ENCODE data around the gene TMEM94. TPM values are rescaled to one million over a fixed set of nuclear protein-coding genes. Genes with fewer than 3 reads are reported as not detected.
"Not testable (repeated sequence)": the region's sequence is repeated elsewhere in the genome, so short reads cannot be mapped to it uniquely, and the experiment has no call there.

The TMEM94 gene
- polyA plus RNA-seq (ENCODE audit: insufficient read depth in 1 of 5, insufficient read length in 5 of 5, low replicate concordance in 1 of 5) = 10 to 100 TPM; 62.5 to 96.8 (median 77.0) TPM
- long read RNA-seq, donor 1, partial matches to known transcripts = 7 of 7 reads
- long read RNA-seq, donor 1, other reads (novel, unspliced or antisense) = 0 of 7 reads
- long read RNA-seq, donor 2, full-length matches to known transcripts = 2 of 2 reads
- long read RNA-seq, donor 2, partial matches to known transcripts = 0 of 2 reads
- long read RNA-seq, donor 2, other reads (novel, unspliced or antisense) = 0 of 2 reads
- long read RNA-seq, donor 3, partial matches to known transcripts = 17 of 19 reads
- long read RNA-seq, donor 3, other reads (novel, unspliced or antisense) = 0 of 19 reads
- long read RNA-seq, donor 4, partial matches to known transcripts = 0 of 1 reads
- long read RNA-seq, donor 4, other reads (novel, unspliced or antisense) = 0 of 1 reads
- long read RNA-seq, donor 5, partial matches to known transcripts = 81 of 81 reads
- long read RNA-seq, donor 5, other reads (novel, unspliced or antisense) = 0 of 81 reads
- long read RNA-seq, donor 6, full-length matches to known transcripts = 1 of 16 reads
- long read RNA-seq, donor 6, partial matches to known transcripts = 15 of 16 reads
- long read RNA-seq, donor 6, other reads (novel, unspliced or antisense) = 0 of 16 reads
- long read RNA-seq, donor 7, partial matches to known transcripts = 29 of 30 reads
- long read RNA-seq, donor 7, other reads (novel, unspliced or antisense) = 0 of 30 reads
- long read RNA-seq, donor 8, partial matches to known transcripts = 6 of 6 reads
- long read RNA-seq, donor 8, other reads (novel, unspliced or antisense) = 0 of 6 reads

DNA sequence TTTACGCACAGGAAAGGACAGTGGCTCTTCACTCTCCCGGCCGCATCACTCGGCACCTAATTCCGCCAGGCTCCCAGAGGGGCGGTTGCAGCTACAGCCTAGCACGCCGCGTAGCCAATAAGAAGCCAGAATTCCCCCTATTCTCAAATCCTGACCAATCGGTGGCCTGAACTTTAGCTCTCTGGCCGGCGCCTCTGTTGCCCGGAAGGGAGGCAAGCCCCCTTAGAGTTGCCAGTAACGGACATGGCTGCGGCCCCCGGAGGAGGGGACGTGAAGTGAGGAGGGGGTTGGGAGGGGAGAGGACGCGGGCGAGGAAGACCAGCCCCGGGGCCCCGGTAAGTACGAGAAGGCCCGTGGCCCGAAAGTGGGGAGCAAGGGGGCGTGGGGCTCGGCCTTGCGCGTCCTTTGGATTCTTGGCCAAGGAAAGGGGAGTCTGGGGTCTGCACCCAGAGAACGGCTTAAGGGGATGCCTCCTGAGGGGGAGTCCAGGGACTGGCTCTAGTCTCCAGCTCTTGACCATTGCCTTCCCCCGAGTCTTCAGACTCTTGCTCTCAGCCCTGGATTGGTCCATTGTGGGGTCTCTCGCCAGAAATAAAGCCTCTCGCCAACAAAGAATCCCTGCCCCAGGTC, at the start of gene TMEM94:
Gene TMEM94 (plus strand): TSS at position 219 of the 630 bp plus-strand sequence. CDS start 15,271 bp downstream, outside the sequence.
- peak; percentile 97 to 98 for DNase-seq

DNA sequence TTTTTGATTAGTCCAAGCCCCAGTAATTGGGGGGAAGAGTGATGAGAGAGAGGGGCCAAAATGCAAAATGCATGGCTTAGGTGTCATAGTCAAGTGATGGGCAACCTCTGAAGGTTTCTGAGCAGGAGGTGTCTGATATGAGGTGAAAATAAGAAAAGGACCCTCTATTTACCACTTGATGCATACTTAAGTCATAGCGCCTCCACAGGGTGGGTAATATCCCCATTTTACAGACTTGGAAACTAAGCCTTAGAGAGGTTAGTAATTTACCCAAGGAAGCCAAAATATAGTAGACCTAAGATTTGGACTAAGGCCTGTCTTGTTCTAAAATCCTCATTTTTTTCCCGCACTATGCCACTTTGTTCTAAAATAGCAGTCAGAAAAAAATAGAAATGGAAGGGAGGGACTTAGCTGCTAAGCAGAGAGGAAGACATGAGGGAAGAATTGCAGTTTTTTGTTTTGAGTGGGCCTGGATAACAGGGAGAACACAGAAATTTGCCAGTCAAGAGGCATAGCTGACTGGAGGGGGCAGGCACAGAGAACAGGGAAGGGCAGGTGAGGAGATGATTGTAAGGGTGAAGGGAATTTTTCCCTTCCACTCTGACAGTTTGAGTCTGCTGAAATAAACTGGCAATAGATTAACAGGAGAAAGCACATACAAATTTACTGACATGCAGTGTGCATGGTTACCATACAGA, 48.6 kb upstream of the TMEM94 start:
- DNase-seq = no peak

DNA sequence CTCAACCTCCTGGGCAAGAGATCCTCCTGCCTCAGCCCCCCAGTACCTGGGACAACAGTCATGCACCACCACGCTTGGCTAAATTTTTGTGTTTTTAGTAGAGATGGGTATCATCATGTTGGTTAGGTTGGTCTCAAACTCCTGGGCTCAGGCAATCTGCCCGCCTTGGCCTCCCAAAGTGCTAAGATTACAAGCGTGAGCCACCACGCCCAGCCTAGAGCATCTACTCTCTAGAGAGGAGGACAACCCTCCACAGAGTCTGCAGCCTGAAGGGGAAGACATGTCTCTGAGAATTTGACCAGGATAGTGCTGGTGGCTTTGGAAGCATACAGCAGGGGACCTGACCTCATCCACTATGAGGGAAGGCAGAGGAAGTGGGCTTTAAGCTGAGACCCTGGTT, 46.3 kb upstream of the TMEM94 start:
- DNase-seq = no peak

DNA sequence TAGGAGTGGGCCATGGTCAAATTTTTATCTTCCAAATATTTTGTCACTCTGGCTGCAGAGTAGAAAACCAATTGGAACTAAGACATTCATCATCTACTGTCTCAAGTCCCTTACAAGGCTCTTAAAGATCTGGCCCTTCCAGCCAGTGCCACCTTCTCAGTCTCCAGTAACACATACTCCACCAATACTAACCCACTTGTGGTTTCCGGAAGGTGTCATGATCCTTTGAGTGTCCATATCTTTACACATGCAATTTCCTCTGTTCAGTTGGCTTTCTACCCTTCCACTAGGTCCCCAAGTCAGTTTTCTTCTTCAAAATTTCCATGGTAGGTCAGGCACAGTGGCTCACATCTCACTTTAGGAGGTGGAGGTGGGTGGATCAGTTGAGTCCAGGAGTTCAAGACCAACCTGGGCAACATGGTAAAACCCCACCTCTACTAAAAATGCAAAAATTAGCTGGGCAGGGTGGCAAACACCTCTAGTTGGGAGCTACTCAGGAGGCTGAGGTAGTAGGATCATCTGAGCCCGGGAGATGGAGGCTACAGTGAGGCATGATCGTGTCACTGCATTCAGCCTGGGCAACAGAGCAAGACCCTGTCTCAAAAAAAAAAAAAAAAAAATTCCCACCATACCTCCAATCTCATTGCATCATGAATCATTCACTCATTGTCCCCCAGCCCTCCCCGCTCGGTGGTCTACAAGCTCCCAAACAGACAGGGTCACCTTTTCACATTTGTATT, 44.9 kb upstream of the TMEM94 start:
- no peak for DNase-seq

DNA sequence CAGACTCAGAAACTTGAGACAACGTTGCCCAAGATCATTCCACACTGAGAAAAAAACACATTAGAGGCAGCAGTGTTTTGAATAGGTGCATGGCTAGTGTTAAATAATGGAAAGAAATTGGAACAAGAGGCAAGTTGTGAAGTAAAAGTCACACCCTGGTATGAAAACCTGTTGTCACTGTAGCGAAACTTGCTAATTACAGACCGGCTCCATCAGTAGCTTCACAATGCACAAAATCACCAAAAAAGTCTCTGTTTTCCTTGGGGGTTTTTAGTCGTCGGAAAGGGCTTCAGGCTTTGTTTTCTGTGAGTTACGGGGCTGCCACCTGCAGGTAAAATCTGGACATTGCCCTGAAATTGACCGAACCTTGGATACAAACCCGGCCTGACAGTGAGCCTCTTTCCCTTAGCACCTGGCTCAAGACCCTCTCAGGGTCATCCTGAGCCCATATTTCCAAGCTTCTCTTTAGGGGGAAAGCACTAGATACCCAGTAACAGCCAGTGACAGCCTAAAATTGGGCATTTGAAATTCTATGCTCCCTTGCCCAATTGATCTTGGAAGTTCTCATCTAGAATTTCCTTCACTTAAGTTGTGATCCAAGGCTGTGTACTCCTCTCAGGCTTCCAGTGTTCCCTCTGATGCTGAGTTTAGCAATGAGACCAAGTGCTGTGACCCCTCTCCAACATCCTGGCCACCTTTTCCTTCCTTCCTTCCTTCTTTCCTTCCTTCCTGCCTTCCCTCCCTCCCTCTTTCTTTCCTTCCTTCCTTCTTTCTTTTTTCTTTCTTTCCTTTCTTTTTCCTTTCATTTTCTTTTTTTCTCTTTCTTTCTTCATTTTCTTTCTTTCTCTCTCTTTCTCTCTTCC, 43.7 kb upstream of the TMEM94 start:
- DNase-seq = peak; percentile 56 to 58

DNA sequence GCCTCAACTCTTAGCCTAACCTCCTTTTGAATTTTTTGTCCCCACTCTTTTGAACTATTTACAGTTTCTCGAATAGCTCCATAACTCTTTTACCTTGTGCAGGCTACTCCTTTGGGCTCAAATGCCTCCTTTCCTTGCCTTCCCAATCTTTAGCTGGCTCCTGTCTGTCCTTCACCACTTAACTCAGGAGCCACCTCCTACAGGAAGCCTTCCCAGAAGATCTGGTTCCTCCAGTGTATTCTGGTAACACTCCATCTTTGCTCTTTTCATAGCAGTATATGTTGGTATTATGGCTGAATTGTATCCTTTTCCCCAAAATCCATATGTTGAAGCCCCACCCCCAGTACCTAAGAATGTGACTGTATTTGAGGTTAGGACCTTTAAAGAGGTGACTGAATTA, 41.9 kb upstream of the TMEM94 start:
- no peak for DNase-seq

DNA sequence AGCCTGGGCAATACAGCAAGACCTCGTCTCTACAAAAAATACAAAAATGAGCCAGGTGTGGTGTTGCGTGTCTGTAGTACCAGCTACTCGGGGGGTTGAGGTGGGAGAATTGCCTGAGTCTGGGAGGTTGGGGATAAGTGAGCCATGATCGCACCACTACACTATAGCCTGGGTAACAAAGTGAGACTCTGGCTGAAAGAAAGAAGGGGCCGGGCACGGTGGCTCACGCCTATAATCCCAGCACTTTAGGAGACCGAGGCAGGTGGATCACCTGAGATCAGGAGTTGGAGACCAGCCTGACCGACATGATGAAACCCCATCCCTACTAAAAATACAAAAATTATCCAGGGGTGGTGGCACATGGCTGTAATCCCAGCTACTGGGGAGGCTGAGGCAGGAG, 40.4 kb upstream of the TMEM94 start:
- no peak for DNase-seq

DNA sequence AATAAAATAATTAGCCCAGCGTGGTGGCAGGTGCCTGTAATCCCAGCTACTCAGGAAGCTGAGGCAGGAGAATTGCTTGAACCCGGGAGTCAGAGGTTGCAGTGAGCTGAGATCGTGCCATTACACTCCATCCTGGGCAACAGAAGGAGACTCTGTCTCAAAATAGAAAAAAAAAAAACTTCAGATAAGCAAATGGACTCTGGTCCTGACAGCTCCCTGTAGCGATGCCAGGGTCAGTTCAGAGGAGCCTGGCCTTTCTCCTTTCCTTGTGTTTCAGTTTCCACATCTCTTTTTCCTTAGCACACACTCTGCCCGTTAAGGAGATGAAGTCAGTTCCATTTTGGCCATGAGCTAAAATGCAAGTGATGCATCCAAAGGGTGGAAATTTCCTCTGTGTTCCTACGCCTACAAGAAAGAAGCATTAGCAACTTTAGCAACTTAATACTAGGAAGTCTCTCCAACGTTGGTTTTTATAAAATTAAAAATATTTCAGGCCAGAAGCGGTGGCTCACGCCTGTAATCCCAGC, 39.3 kb upstream of the TMEM94 start:
- DNase-seq = no peak

DNA sequence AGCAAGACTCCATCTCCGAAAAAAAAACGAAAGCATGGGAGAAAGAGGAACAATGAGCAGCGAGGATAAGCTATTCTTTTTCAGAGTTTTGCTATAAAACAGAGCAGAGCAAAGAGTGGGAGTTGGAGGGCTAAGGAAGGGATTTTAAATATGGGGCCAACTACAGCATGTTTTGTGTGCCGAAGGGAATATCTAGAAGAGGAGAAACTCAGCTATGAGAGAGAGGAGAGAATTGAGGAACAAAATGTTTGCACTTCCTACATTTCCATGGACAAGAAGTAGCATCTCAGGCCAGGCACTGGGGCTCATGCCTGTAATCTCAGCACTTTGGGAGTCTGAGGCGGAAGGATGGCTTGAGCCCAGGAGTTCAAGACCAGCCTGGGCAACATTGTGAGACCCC, 37.9 kb upstream of the TMEM94 start:
- no peak for DNase-seq

DNA sequence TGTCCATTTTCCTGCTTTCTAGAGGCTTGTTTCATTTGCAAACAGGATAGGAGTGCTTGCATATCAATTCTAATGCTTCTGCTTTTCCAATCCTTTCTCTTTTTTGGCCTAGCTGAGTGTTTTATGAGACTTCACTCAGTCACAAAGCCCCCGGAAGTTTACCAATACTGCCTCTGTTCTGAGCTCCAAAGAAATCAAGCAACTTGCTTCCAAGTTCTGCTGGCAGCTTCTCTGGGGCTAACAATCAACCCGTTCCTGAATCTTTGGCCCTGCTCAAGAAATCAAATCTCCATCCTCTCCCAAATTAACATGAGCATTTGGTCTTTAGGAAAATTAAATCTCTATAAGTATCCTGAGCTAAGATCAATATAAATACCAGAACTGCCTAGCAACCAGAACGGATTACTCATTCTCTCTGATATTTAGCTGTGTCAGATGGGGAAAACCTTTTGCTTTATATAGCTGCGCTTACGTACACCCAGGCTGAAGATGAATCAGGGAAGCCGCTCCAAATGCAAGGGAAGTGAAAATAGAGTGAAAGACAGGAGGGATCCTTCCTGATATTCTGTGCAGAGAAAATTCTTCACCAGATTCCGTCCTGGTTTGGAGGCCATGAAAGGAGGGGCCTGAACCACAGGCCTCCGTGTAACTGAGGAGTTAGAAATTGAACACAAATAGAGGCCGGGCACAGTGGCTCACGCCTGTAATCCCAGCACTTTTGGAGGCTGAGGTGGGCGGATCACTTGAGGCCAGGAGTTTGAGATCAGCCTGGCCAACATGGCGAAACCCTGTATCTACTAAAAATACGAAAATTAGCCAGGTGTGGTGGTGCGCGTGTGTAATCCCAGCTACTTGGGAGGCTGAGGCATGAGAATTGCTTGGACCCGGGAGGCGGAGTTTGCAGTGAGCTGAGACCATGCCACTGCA, 27.6 kb upstream of the TMEM94 start:
- DNase-seq = no peak

DNA sequence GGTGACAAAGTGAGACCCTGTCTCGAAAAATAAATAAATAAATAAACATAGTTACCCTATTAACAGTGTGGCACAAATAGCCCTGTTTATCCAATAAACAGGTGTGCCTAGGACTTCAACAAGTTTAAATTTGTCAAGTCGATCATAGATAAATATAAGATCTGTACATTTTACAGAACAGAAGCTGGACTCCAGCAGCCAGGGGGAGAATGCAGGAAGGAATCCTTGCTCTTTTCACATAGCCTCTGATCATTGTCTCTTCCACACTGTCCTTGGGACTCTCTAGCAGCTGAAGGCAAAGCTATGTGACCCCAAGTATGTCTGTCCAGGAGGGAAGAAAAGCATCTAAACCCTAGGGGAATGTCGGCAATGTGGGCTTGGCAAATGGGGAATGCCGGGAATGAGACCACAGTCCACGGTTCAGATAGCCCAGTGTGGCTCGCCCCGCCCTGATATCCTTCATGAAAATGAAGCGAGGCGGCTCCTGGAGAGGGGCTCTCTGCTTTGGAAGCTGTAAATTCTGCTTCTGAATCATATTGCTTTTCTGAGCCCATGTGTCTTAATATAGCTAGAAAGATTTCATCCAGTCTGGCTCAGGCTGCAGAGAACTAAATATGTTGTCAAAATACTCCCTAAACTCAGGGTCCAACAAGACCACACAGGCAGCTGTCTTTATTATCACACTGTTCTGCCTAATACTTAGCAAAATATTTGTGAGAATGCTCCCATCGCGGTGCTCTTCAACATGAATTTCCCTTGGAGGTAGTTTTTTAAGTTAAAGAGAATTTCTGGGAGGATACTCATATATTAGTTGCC, 26.1 kb upstream of the TMEM94 start:
- DNase-seq = no peak

DNA sequence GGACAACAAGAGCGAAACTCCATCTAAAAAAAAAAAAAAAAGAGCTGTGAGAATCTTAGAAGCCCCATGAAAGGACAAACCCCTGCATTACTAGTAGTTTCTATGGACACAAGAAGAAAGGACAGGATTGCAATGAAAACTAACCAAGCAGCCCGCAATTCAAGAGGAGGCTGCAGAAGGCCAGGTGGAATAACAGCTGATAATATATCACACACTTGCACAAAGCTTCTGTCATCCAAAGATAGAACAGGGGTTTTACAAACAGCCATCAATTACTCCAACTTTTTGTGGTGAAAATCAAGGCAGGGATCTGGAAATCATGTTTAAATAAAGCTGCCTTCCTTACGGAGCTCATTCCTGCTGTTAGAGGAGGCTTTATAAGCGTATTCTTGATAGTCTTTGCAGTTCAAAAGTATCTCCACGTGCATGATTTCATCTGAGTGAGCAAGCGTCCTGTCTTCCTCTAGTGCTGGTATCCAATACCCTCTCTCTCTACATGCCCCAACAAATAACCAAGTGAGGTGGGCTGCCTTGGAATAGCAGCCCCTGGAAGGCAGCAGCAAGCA, 23.1 kb upstream of the TMEM94 start:
- no peak for DNase-seq

DNA sequence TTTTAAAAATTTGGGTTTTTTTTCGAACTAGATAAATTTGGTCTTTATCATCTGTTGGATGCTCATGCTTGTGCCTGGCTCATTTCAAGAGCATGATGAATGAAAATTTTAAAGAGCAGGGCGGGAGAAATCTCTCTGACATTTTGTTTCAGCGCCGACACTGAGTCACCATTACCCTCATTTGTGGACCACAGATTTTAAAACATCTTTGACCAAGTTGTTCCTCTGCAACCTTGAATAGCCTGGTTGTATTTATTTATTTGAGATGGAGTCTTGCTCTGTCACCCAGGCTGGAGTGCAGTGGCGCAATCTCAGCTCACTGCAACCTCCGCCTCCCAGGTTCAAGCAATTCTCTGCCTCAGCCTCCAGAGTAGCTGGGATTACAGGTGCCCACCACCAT, 22.0 kb upstream of the TMEM94 start:
- not testable (repeated sequence) for DNase-seq

DNA sequence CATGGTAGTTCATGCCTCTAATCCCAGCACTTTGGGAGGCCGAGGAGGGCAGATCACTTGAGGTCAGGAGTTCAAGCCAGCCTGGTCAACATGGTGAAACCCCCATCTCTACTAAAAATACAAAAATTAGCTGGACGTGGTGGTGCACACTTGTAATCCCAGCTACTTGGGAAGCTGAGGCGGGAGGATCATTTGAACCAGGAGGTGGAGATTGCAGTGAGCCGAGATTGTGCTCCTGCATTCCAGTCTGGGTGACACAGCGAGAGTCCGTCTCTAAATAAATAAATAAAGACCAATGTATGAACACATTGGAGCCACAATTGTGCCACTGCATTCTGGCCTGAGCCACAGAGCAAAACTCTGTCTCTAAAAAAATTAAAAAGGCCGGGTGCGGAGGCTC, 19.0 kb upstream of the TMEM94 start:
- not testable (repeated sequence) for DNase-seq

DNA sequence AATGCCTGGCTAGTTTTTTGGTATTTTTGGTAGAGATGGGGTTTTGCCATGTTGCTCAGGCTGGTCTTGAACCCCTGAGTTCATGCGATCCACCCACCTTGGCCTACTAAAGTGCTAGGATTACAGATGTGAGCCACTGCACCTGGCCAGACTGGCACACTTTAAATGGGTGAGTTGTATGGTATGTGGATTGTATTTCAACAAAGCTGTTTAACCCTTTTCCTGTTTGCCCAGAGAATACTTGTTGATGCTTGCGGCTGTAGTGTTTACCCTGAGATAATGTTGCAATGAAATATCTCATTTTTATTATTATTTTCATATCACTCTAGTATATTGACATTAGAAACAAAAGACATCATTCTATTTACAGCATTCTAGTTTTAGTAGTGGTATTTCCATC, 17.1 kb upstream of the TMEM94 start:
- DNase-seq = no peak

DNA sequence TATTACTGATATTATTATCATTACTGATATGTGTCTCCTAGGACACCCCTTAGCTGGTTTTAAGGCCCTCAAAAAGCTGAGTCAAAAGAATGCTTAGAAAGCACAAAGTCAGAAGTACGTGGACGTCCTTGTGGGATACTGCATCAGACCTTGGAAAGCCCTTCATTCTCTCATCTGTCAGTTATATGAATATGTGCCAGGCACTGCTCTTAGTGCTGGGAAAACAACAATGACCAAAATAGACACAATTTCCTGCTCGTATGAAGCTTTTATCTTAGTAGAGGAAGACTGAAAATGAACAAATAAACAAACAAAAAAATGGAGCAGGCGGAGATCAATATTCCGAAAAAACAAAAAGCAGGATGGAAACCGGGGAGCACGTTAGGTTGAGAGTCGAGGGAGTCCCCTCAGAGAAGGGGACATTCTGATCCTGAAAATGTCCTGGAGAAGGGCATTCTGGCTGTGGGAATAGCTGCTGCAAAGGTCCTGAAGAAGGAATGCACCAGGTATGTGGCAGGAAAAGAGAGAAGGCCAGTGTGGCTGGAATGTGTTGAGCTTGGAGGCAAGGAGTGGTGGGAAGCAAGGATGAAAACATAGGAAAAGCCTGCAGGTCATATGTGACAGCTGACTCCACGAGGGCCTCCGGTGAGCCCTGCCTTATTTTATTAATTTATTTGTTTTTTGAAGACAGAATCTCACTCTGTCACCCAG, 15.5 kb upstream of the TMEM94 start:
- no peak for DNase-seq
